GM18508 (cell line): ENCODE results near the gene FBN2.
"Not testable (repeated sequence)": the region's sequence is repeated elsewhere in the genome, so short reads cannot be mapped to it uniquely, and the experiment has no call there.

ENCODE experiments used
- ATAC-seq: cut with Tn5 transposase; IDR thresholded peaks from one replicate; pipeline ENCODE4 v1.9.1; 2021; ENCODE audit warnings: moderate number of reproducible peaks; ENCODE audit not compliant: insufficient read depth, unreplicated experiment

The FBN2 gene

DNA sequence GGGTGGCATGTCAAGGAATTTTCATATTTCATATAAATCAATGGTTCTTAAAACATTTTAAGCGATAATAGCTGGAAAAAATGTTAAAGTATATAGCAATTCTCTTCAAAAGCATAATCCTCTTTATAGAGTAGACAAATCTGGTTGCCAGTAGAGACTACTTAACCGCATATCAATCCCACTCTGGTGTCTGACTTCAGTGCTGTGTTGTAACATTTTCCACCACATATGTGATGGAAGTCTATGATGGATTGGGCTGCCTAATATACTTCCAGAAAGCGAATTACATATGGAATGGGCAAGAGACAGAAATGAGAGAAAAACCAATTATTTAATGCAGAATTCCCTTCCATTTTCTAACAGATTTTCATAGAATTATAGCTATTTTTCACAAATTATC lies 54.3 kb downstream of the FBN2 start:
- no peak for ATAC-seq

DNA sequence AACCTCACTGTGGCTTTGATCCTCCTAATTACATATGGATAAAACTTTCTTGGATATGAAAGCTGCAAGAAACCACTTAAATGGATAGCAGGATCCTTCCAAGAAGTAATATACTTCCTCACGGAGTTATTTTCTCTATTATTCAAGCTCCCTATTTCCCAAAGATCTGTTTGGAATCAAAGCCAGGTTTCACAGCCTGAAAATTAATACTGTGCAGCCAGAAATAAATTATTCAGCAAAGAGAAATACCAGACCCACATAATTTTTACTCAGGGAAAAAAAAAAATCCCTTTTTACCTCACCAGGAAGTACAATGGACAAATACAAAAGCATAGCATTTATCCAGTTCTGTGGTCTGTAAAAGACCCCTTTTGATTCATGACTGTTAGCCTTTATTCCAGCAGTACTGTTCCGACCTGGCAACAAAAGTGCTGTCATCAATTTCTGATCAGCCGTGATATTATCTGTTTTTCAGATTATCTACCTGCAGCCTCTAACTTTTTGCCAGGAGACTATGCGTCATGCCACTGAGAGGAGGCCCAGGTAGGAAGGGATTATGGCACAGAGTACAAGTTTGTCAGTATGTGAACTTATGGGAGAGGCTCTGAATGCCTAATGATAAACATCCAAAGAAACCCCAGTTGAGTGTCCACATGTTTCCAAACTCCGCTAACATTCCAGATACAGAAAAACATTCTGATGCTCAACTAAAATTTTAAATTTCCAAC lies 57.0 kb downstream of the FBN2 start:
- ATAC-seq: no peak

DNA sequence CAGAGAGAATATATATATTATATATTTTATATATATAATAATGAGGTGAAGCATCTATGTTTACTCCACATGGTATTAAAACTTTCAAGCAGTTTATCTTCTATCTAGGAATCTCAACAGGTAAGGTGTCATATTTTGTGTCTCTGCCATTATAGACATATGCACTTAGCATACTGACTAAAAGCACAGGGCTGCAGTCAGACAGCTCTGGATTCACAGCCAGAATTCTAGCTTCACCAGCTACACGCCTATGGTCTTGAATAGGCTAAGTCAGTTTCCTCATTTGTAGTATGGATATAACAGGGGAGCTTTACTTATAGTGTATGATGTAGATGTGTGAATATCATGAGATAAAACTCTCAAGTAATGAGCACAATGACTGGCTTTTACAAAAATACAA lies 57.9 kb downstream of the FBN2 start:
- ATAC-seq: no peak

DNA sequence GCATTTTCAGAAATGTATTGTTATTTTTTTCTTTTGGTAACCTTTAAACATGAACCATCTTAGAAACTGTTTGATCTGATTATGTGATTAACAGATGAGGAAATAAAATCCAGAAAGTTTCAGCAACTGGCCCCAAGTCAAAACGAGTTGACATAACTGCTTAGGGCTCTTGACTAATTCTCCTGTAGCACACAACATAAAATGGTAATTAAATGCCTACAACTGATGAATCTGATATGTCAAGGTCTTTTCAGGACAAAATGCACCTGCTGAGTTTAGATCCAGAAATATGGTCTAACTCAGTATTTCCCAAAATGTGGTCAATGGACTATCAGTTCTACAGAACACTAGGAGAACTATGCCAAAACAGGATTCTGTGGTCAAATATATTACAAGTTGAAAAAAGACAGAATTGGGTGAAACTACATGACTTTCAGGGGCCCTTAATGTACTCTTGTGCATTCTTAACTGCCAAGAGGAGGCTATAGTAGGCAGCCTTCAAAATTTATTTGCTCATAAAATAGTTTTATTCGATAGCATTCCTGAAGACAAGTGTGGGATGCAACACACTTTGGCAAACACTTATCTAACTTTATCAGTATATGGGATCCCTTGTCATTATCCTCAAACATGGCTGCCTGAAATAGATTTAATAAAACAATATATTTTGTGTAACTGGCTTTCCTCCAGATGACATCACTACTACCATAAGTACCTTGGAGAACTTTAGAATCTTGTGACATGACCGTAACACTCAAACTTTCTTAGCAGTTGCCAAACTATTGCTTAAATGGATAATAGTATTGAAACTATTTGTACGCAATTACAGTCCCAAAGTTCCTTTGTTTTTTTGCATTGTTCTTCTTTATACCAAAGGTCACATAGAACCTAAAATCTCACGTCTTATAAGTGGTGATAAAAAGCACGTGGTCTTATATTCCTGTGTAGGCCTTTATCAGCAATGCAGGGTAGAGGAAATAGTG lies 59.4 kb downstream of the FBN2 start:
- no peak for ATAC-seq

DNA sequence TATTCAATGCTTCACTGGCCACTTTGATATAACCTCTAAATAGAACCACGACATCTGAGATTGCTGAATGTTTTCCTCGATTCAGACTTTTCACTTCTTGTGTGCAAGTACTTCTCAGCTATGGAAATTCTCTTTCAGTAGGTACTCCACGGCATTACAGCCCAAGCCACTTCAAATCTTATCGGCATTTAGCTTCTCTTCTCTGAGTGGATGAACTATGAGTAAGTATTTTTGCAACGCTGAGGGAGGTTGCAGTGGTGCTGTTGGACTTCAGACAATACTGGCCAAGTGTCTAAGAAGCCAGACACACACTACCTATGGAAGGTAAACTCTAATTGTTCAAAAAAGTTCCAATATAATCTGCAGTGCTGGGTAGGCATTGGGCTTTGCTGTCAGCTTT lies 60.1 kb downstream of the FBN2 start:
- no peak for ATAC-seq

DNA sequence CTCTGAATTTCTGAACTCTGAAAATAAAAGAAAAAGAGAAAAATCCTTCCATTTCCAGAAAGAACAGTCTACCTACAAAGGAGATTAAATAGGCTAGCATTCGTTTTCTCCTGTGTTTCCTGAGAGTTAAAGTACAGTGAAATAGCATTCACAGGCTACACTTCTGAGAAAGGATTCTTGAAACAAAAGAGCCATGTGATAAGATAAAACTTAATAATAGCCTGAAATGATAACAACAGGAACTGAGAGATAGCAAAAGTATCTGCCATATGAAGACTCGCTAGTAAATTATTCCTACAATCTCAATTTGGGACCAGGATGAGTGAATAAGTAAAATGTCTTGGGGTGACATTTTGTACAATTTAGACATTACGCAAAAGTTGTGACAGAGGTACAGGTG lies 62.4 kb downstream of the FBN2 start:
- no peak for ATAC-seq

DNA sequence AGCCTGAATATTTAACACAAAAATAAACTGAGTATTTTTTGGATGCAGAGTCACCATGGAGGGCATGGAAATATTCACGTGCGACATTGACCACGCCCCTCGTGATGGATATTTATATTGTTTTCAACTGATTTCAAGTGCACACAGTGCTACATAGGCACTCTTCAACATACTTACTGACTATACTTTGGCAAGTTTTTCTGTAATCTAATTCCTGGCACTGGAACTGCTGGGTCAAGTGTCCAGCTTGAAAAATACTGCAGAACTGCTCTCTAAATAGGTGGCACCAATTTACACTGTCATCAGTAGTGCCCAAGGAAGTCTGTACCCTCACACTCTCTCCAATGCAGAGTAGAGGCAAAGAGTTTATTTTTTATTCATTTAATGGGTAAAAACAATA lies 65.1 kb downstream of the FBN2 start:
- ATAC-seq: no peak

DNA sequence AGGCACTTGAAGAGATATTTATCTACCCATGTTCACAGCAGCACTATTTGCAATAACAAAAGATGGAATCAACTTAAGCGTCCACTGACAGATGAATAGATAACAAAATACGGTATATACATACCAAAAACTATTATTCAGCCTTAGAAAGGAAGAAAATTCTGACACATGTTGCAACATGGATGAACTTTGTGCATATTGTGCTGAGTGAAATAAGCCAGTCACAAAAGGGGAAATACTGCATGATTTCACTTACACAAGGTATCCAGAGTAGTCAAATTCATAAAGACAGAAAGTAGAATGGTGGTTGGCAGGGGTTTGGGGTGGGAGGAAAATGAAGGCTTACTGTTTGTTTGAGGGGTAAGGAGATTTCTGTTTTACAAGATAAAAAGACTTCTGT lies 66.0 kb downstream of the FBN2 start:
- ATAC-seq: no peak

DNA sequence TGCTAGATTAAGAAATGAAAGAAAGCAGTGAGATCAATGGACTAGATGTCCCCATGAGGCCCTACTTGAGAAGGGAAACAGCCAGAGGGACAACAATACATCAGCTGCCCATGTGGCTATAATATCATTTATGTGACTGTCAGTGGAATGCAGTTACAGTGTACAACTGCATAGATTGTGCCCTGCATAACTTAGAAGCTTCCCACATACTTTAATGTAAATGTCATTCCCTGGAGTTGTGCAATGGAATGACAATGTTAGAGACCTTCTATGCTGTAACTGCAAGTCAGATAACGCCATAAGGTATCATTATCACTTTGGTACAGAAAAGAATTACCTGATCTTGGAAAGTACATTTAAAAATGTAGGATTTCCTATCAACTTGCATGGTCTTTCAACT lies 67.4 kb downstream of the FBN2 start:
- ATAC-seq: no peak

DNA sequence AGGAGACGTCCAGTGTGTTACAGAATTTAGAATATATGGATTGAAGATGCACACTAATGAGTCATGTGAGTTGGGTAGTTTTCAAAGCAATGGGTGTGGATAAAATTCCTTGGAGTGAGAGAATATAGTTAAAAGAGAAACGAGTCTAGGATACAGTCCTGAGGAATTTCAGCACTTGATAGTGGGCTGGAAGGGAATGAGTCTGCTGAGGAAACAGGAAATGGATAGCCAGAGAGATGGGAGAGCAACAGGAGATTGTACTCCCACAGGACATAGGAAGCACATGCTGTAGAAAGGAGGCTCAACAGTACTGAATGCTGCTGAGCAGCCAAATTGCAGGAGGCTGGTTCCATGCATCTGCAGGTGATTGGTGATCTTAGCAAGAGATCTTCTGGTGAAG lies 68.1 kb downstream of the FBN2 start:
- ATAC-seq: no peak

DNA sequence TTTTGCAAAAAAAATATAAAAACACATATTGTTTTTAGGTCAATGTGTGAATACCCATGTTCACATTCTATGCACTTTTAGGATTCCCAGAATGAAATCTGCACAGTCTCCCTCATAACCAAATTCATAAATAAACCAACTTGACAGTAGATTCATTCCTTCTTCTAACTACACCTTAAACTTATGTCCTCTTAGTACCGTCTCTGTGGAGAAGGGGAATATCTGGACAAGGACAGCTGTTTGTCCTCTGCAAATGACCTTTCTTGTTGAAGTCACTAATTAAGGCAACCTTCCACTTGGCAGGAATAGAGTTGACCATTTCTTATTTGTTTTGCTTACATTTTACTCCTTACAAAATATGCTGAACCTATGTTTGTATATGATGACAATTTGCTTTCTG lies 71.1 kb downstream of the FBN2 start:
- no peak for ATAC-seq

DNA sequence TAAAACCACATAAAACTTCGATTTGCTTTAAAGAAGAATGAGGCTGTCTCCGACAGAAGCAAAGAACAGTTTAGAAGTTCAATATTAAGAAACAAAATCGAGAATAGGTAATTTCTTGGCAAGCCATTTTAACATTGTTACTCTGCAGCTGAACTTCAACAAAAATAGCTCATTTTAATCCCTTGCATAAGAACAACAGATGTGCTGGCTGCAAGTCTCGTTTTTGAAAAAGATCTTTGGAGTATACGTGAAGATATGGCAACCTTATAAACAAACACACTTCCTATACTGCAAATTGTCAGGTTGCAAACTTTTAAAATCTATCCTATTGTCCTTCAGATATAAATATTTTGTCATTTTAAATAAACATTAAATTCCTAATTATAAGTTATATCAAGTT lies 71.5 kb downstream of the FBN2 start:
- no peak for ATAC-seq

DNA sequence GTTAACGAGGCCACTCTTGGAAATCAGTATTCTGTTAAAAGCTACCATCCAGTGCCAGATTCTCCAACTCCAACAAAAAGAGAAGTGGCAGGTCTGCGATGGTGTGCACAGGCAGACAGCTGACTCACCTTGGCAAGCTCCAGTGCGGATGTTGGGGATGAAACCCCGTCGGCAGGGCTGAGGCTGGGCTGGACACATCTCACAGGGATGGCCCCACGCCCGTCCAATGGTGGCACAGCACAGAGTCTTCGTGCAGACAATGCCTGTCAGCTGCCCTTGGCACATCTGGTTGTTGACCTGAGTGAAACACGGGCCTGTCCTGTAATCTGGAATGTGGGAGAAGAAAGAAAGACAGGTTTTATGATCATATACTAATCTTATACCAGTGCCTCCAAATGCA lies 73.4 kb downstream of the FBN2 start:
- no peak for ATAC-seq

DNA sequence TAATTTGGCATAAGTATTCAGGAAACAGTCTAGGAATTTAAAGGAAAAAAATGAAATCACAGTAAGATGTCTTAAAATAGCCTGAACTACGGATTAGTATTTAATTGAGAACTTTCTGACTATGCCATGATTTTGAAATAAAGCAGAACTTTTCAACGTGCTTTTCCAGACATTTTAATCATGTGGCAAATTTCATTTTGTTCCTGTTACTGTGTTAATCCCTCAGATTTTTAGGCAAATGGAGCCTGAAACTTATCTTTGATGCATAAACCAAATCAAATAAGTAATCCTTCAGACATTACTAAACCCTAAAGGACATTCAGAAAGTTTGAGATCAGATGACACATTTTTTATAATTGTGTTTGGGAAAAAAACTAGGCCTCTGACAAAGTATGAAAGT lies 75.7 kb downstream of the FBN2 start:
- ATAC-seq: no peak

DNA sequence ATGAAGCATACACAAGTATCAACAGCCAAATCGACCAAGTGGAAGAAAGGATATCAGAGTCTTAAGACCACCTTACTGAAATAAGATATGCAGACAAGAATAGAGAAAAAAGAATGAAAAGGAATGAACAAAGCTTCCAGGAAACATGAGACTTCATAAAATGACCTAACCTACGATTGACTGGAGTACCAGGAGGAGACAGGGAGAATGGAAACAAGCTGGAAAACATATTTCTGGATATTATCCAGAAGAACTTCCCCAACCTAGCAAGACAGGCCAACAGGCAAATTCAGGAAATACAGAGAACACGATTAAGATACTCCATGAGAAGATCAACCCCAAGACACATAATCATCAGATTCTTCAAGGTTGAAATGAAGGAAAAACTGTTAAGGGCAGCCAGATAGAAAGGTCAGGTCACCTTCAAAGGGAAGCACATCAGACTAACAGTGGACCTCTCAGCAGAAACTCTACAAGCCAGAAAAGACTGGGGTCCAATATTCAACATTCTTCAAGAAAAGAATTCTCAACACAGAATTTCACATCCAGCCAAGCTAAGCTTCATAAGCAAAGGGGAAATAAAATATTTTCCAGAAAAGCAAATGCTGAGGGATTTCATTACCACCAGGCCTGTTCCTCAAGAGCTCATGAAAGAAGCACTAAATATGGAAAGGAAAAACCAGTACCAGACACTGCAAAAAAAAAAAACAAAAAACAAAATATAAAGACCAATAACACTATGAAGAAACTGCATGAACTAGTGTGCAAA lies 80.7 kb downstream of the FBN2 start:
- not testable (repeated sequence) for ATAC-seq

DNA sequence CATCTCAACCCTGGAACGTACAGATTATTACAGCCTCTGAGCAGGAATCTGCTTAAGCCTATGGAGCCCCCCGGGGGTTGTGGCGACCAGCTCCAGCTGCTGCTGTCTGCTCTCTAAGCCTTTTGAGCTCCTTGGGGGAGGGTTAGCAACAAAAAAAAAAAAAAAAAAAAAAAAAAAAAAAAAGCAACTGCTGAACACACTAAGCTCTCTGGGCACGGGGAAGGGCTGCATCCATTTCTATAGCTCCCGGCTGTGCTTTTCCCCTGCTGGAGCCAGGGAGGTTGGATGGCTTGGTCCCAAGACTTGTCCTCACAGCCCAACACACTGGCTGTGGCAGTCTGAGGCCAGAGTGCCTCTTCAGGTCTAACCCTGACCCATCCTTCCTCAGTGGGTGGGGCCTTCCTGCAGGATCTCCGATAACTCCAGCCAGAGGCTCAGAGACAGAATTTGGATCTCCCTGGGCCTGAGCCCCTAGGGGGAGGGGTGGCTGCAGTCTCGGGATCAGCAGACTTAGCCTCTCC lies 82.1 kb downstream of the FBN2 start:
- ATAC-seq: no peak

DNA sequence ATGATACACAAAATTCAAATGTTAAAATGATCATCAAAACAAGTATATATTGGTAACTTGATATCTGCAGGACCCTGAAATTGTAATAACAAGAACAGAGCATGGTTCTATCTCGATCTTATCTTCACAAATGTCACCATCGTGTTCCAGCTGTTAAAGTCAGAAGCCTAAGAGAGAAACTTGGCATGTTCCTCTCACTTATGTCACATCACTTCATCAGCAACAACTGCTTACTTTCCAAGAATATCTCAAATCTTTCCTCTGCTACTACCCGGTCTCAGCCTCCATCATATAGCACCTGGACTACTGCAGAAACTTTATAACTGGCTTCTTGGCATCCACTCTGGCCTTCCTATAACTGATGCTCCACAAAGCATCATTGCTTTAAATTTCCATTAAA lies 84.9 kb downstream of the FBN2 start:
- no peak for ATAC-seq

DNA sequence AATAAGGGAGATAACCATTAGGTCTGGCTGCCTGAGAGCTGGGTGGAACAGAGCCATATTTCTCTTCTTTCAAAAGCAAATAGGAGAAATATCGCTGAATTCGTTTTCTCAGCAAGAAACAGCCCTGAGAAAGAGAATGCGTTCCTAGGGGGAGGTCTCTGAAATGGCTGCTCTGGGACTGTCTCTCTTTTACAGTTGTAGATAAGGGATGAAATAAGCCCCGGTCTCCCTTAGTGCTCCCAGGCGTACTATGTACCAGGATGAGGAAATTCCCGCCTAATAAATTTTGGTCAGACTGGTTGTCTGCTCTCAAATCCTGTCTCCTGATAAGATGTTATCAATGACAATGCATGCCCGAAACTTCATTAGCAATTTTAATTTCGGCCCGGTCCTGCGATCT lies 90.8 kb downstream of the FBN2 start:
- ATAC-seq: not testable (repeated sequence)

DNA sequence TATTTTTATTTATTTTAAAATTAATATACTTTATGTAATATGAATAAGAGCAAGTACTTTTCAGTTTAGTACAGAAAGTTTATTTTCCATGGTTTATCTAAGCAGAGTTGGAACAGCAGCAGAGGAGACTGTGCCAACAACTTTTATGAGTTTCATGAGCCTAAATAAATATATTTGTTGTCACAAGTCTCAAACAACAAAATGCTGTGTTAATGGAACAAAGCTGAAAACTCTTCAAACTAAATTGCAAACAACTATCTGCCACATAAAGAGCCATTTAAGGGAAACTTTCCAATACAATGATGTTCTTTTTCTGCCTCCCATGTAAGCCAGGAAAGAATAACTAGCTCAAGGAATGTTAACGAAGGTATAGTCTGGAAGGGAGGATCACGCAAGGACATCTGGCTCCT lies 96.1 kb downstream of the FBN2 start:
- no peak for ATAC-seq

DNA sequence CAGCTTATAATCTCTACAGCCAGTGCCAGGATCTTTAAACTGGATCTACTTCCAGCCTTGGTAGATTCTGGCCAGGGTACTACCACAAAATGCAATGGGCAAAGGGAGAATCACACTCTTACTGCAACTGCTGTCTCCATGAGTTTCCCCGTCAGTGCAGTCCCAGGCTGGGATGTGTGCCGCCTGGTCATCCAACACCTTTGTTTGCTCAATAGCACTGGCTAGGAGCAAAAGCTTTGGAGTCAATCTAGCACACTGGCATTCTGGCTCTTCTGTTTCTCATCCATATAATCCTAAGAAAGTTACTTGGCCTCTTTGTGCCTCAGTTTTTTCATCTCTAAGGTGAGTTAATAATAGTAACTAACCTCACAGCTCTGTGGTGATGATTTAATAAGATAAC lies 96.9 kb downstream of the FBN2 start:
- ATAC-seq: no peak

DNA sequence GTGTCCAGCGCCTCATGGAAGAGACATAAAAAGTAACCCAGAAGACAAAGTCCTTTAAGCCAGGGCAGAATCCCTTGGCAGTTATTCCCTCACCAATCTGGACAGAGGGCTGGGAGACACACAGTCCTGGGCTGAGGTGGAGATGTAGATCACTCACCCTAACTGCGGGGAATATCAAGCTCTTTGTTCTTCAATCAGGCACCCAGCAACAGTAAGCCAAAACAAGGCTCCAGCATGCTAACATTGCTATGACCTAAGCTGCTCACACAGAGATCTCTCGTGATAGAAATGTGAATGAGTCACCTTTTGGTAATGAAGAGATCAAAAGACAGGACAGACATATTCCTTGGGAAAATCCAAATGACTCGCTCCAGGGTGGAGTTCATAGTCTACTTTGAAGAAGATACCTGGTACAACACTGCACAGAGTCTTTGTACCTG lies 101.3 kb downstream of the FBN2 start:
- no peak for ATAC-seq
